HG03135 (cell line): ENCODE results near the gene OR2W1.

Experiments
- ATAC-seq: cut with Tn5 transposase; IDR thresholded peaks from one replicate; pipeline ENCODE4 v1.9.1; 2021; ENCODE audit warnings: mild to moderate bottlenecking, moderate library complexity; ENCODE audit not compliant: unreplicated experiment

OR2W1 gene

GRCh38 chr6:29005183-29005885 is 39.6 kb downstream of the OR2W1 start, which contains the start of gene ZNF311:
Gene ZNF311 (minus strand): TSS chr6:29005315. CDS start chr6:29003954, 1,361 bp downstream.
- no peak for ATAC-seq

GRCh38 chr6:28996844-28997510 is 48.0 kb downstream of the OR2W1 start:
- no peak for ATAC-seq

- no peak for ATAC-seq
Measured at GRCh38 chr6:28995093-28995650, 49.8 kb downstream of the OR2W1 start.
